Endometrium (tissue), 2 donors: ENCODE measurements around the gene PFDN5.

Experiments
- FAIRE-seq: peaks from 2 replicates; lab custom pipeline; 2012; peaks lifted over from hg19 to GRCh38; lab: Jason Lieb, UNC
- donor health status: control.
- donor health status: control.

The PFDN5 gene

GRCh38 chr12:53295070-53295890 lies at the start of gene PFDN5:
Gene PFDN5, plus strand, starts transcription at chr12:53295542. Its CDS starts 26 bp downstream, at chr12:53295568.
- no peak for FAIRE-seq

- FAIRE-seq, result no peak
These were observed 43.6 kb upstream of the PFDN5 start for GRCh38 chr12:53251477-53252348.

GRCh38 chr12:53252349-53252916 lies 42.9 kb upstream of the PFDN5 start:
- FAIRE-seq, result no peak

GRCh38 chr12:53253298-53253697 lies 42.0 kb upstream of the PFDN5 start:
- no peak for FAIRE-seq

GRCh38 chr12:53254816-53255545 lies 40.4 kb upstream of the PFDN5 start:
- no peak for FAIRE-seq

GRCh38 chr12:53255996-53256395 lies 39.3 kb upstream of the PFDN5 start:
- FAIRE-seq, result no peak

GRCh38 chr12:53258541-53259539 lies 36.5 kb upstream of the PFDN5 start:
- FAIRE-seq, result no peak

GRCh38 chr12:53259891-53260290 lies 35.5 kb upstream of the PFDN5 start:
- FAIRE-seq, result no peak

GRCh38 chr12:53265783-53266182 lies 29.6 kb upstream of the PFDN5 start:
- FAIRE-seq, result no peak

- no peak for FAIRE-seq
These were observed 27.9 kb upstream of the PFDN5 start for GRCh38 chr12:53267306-53267998.

GRCh38 chr12:53267999-53268629 lies 27.2 kb upstream of the PFDN5 start, which contains the start of gene ESPL1:
Gene ESPL1, plus strand, starts transcription at chr12:53268299. Its CDS starts 468 bp downstream, at chr12:53268767.
- no peak for FAIRE-seq

- no peak for FAIRE-seq
These were observed 26.4 kb upstream of the PFDN5 start for GRCh38 chr12:53268630-53269562.

GRCh38 chr12:53274445-53274844 lies 20.9 kb upstream of the PFDN5 start:
- FAIRE-seq, result no peak

GRCh38 chr12:53276511-53276910 lies 18.8 kb upstream of the PFDN5 start:
- no peak for FAIRE-seq

- no peak for FAIRE-seq
These were observed 17.4 kb upstream of the PFDN5 start for GRCh38 chr12:53277981-53278380.

GRCh38 chr12:53279283-53279869 lies 16.0 kb upstream of the PFDN5 start:
- no peak for FAIRE-seq

- no peak for FAIRE-seq
These were observed 15.3 kb upstream of the PFDN5 start for GRCh38 chr12:53279888-53280498.

- no peak for FAIRE-seq
These were observed 8.9 kb upstream of the PFDN5 start for GRCh38 chr12:53286448-53286847.
